ENCODE results near the gene FOXC2. TPM values are rescaled to one million over a fixed set of nuclear protein-coding genes. Genes with fewer than 3 reads are reported as not detected.

FOXC2 gene
- total and polyA plus RNA-seq, 9 donors: 0.13 to 2.0 (median 1.2) TPM

DNA sequence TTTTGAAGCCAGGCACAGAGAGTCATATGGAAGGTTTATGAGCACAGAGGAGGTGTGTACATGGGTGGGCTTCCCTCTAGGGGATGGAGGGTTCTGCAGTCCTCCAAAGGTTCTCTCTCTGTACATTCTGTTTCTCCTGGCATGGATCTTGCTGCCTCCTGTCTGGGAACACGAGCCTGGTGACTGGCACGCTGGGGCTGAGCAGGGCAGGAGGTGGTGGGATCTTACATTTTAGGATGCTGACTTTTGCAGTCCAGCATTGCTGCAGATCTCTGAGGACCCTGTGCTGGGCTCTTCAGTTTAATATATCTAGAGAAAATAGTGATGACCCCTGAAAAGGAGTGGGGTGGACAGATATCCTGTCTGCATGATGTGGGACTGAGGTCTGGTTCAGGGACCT lies 34.7 kb downstream of the FOXC2 start:
- no peak for DNase-seq
- Histone ChIP-seq H3K4me3 (ENCODE audit: low read length) (no peak overlapping the region), H3K4me1 (ENCODE audit: control insufficient read depth, insufficient read depth, low read length) (no peaks in the 10 kb centered on the region), H3K27me3 (ENCODE audit: control insufficient read depth, insufficient read depth, low read length) (peaks cover 32% of the 10 kb centered on the region), H3K36me3 (ENCODE audit: control insufficient read depth, insufficient read depth, low read length) (no peaks in the 10 kb centered on the region), H3K9me3 (replicated peaks; ENCODE audit: control insufficient read depth, low read depth, low read length) (no peaks in the 10 kb centered on the region), H3K27ac (ENCODE audit: low read length) (no peak overlapping the region)
- whole genome bisulfite sequencing (ENCODE audit: insufficient coverage): 85% methylated on average over 2 of the region's 2 CpGs

DNA sequence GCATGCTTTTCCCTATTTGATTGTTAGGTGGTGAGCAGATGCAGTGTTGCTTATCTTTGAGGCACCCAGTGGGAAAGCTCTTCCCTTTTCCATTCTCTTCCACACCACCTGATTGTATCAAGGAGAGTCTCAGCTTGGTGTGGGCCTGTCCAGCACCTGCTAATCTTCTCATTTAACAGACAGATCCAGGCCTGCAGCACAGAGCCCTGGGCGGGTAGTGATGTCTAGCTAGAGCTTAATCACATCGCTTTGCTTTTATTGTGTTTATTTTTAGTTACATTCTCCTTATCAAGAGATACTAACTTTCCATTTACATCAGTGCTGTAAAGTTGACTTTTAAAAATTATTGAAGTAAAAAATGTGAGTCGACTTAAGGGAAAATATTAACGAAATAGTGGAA lies 35.9 kb downstream of the FOXC2 start:
- no peak overlapping the region for H3K27ac ChIP-seq (ENCODE audit: low read length)
- no peaks in the 10 kb centered on the region for H3K4me1 ChIP-seq (ENCODE audit: control insufficient read depth, insufficient read depth, low read length)
- peaks cover 22% of the 10 kb centered on the region for H3K27me3 ChIP-seq (ENCODE audit: control insufficient read depth, insufficient read depth, low read length)
- H3K9me3 ChIP-seq (replicated peaks; ENCODE audit: control insufficient read depth, low read depth, low read length): no peaks in the 10 kb centered on the region
- WGBS (ENCODE audit: insufficient coverage): no CpG with 5 or more reads among the region's 4 CpGs
- no peak overlapping the region for H3K4me3 ChIP-seq (ENCODE audit: low read length)
- DNase-seq: no peak
- H3K36me3 ChIP-seq (ENCODE audit: control insufficient read depth, insufficient read depth, low read length): no peaks in the 10 kb centered on the region

DNA sequence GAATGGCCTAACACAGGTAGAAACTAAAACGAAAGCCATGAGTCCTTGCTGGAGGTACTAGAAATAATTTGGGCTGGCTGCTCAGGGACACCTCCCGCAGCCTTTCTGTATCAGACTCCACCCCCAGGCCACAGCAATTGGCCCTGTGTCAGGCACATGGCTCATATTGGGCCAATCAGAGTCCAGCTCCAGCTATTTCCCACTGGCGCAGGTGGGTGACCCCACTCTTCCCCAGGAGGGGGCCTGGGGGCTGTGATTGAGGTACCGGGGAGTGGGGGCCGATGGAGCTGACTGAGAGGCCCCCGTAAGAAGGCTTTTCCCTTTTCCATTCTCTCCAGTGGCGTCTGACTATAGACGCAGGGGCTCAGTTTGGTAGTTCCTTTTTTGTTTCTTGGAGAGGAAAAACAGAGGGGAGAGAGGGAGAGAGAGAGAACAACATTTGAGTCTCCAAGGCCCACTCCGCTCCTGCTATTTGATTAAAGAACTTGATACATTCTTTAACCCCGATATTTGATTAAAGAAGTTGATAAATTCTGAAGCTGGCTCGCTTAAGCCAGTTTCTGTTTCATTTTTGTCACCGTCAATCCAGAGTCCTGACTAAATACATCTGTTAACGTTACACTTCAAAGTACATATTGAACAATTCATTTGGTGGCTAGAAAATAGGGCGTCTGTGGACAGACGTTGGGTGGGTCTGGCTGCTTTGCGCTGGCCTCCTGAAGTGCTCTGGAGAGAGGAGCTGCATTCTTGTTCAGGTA lies 38.0 kb downstream of the FOXC2 start:
- H3K27me3 ChIP-seq (ENCODE audit: control insufficient read depth, insufficient read depth, low read length): peaks cover 9% of the 10 kb centered on the region
- 60% methylated on average over 5 of the region's 16 CpGs for WGBS (ENCODE audit: insufficient coverage)

DNA sequence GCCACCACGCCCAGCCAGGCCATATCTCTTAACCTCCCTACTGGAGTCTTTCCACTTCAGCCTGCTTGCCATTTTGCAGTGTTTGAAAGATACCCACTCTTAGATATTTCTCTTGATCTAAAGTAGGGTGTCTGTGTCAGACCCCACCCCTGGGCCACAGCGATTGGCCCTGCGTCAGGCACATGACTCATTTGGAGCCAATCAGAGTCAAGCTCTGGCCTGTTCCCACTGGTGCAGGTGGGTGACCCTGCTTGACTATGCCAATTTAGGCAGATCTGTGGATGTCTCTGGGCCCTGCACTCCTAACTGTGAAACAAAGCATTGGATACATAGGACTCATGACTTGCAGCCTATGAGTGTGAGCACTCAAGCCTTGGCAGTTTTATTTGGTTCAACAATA lies 39.3 kb downstream of the FOXC2 start:
- Histone ChIP-seq H3K4me1 (ENCODE audit: control insufficient read depth, insufficient read depth, low read length) (peaks cover 7% of the 10 kb centered on the region), H3K4me3 (ENCODE audit: low read length) (no peak overlapping the region), H3K36me3 (ENCODE audit: control insufficient read depth, insufficient read depth, low read length) (no peaks in the 10 kb centered on the region), H3K27me3 (ENCODE audit: control insufficient read depth, insufficient read depth, low read length) (peaks cover 13% of the 10 kb centered on the region), H3K9me3 (replicated peaks; ENCODE audit: control insufficient read depth, low read depth, low read length) (no peaks in the 10 kb centered on the region), H3K27ac (ENCODE audit: low read length) (no peak overlapping the region)
- DNase-seq: no peak
- 100% methylated on average over 2 of the region's 3 CpGs for WGBS (ENCODE audit: insufficient coverage)

More for the DNA sequence above, 38.0 kb downstream of the FOXC2 start:
- peaks cover 2% of the 10 kb centered on the region for H3K4me1 ChIP-seq (ENCODE audit: control insufficient read depth, insufficient read depth, low read length)
- no peaks in the 10 kb centered on the region for H3K36me3 ChIP-seq (ENCODE audit: control insufficient read depth, insufficient read depth, low read length)
- no peak overlapping the region for H3K27ac ChIP-seq (ENCODE audit: low read length)
- no peak overlapping the region for H3K4me3 ChIP-seq (ENCODE audit: low read length)
- no peaks in the 10 kb centered on the region for H3K9me3 ChIP-seq (replicated peaks; ENCODE audit: control insufficient read depth, low read depth, low read length)
- DNase-seq: no peak

DNA sequence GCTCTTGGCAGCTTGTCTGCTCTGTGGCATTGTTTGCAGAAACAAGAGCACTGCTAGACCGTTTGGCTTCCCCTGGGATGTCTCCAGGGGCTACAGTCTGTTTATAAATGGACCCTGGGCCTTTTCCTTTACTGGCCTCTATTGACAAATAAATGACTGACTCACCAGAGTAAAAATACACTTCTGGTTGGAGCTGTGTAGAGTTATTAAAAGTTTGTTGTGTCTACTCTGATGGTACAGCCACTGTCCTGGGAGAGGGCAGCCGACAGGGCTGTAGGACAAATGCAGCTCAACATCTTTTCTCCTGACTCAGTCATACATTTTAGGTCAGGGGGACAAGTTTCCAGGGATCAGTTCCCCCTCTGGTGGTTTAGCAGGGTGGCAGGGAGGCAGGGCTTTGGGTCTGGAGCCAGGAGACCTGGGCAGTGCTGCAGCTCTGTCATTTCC lies 41.7 kb downstream of the FOXC2 start:
- Histone ChIP-seq H3K9me3 (replicated peaks; ENCODE audit: control insufficient read depth, low read depth, low read length) (no peaks in the 10 kb centered on the region), H3K27ac (ENCODE audit: low read length) (no peak overlapping the region), H3K27me3 (ENCODE audit: control insufficient read depth, insufficient read depth, low read length) (peaks cover 15% of the 10 kb centered on the region), H3K4me1 (ENCODE audit: control insufficient read depth, insufficient read depth, low read length) (peaks cover 14% of the 10 kb centered on the region), H3K36me3 (ENCODE audit: control insufficient read depth, insufficient read depth, low read length) (no peaks in the 10 kb centered on the region), H3K4me3 (ENCODE audit: low read length) (no peak overlapping the region)
- DNase-seq: peak; percentile 29
- WGBS (ENCODE audit: insufficient coverage): 20% methylated on average over 1 of the region's 2 CpGs

DNA sequence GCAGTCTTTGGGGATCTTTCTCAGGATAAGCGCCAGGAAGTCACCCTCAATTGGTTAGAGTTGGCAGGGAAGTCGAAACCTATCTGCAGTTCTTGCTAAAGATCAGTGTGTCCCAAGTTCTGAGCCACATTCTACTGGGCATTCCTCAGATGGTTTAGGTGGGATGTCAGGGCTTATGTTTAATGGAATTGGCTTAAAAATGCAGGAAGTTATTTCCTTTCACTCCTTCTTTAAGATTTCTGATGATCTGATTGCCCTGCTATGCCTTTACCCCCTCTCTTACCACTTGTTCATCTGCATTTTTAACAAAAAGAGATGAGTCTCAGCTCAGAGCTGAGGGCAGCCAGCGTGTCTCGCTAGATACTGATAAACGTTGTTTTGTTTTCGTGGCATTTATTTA lies 42.5 kb downstream of the FOXC2 start:
- H3K27ac ChIP-seq (ENCODE audit: low read length): no peak overlapping the region
- 89% methylated on average over 1 of the region's 6 CpGs for WGBS (ENCODE audit: insufficient coverage)
- no peak overlapping the region for H3K4me3 ChIP-seq (ENCODE audit: low read length)
- no peaks in the 10 kb centered on the region for H3K36me3 ChIP-seq (ENCODE audit: control insufficient read depth, insufficient read depth, low read length)
- peaks cover 15% of the 10 kb centered on the region for H3K27me3 ChIP-seq (ENCODE audit: control insufficient read depth, insufficient read depth, low read length)
- no peak for DNase-seq
- peaks cover 14% of the 10 kb centered on the region for H3K4me1 ChIP-seq (ENCODE audit: control insufficient read depth, insufficient read depth, low read length)
- H3K9me3 ChIP-seq (replicated peaks; ENCODE audit: control insufficient read depth, low read depth, low read length): no peaks in the 10 kb centered on the region

DNA sequence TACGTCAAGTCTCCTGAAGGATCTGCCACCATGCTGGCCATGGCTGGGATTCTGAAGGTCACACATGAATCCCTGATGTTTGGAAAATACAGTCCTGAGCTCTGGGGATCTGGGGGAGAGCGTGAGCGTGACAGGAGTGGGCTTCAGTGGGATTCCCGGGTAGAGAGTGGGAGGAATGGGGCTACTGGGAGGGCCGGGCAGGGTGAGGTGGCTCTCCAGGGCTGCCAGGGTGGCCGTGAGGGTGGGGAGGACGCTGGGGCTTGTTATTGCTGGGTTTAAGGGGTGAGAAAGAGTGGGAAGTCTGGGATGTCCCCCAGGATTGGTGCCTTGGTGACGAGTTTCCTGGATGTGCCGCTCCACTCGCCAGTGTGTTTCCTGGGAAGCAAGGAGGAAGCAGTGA lies 43.0 kb downstream of the FOXC2 start:
- no peak for DNase-seq
- Histone ChIP-seq H3K27ac (ENCODE audit: low read length) (no peak overlapping the region), H3K9me3 (replicated peaks; ENCODE audit: control insufficient read depth, low read depth, low read length) (no peaks in the 10 kb centered on the region), H3K36me3 (ENCODE audit: control insufficient read depth, insufficient read depth, low read length) (no peaks in the 10 kb centered on the region), H3K4me3 (ENCODE audit: low read length) (no peak overlapping the region), H3K4me1 (ENCODE audit: control insufficient read depth, insufficient read depth, low read length) (peaks cover 14% of the 10 kb centered on the region), H3K27me3 (ENCODE audit: control insufficient read depth, insufficient read depth, low read length) (peaks cover 18% of the 10 kb centered on the region)
- 80% methylated on average over 7 of the region's 10 CpGs for WGBS (ENCODE audit: insufficient coverage)

DNA sequence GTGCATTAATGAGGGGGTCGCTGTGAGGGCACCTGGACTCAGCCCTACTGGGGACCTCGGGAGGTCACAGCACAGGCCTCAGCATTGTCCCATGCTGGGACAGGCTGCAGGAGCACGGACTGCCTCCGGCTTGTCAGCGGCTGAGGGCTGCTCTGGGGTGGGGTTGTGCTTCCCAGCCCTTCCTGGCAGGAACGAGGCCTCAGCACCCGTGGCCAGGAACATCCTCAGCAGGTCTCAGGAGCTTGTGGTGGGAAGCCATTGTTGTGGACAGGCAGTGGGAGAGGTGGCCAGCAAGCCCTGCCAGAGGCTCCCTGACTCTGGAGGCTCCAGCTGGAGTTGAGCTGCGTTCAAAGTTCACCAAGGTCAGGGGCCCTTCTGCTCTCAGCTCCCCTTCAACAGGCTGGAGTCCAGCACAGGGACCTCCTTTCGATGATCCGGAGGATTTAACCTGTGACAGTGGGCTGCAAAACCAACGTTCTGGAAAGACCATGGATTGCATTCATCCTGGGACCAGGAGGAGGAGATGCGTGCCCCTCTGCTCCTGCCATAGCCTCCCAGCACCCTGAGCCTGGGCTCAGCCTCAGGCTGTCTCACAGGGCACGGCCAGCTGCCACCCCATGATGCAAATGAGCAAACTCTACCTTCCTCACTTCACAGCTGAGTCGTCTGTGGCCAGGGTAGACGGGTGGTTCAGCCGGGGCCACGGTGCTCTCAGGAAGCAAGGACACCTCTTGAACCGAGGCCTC lies 44.3 kb downstream of the FOXC2 start:
- Histone ChIP-seq H3K36me3 (ENCODE audit: control insufficient read depth, insufficient read depth, low read length) (no peaks in the 10 kb centered on the region), H3K4me1 (ENCODE audit: control insufficient read depth, insufficient read depth, low read length) (peaks cover 14% of the 10 kb centered on the region), H3K27me3 (ENCODE audit: control insufficient read depth, insufficient read depth, low read length) (peaks cover 20% of the 10 kb centered on the region), H3K4me3 (ENCODE audit: low read length) (no peak overlapping the region), H3K27ac (ENCODE audit: low read length) (peak overlapping the region; percentile 55), H3K9me3 (replicated peaks; ENCODE audit: control insufficient read depth, low read depth, low read length) (no peaks in the 10 kb centered on the region)
- WGBS (ENCODE audit: insufficient coverage): 50% methylated on average over 16 of the region's 18 CpGs
- DNase-seq: peak; percentile 38

DNA sequence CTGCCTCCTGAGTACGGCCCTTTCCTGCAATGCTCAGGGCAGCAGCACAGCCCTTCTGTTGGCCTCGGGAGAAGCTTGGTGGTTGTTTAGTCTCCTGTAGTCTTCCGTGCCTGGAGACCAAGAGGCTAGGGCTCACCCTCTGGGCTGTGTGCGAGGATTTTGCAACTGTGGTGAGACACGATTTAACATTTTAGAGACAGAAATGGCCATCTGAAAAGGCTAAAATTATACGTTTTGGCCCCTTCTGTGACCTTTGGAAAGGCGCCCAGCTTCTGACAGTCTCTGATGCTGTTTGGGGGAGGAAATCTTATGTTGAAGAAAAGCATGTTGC lies 44.9 kb downstream of the FOXC2 start:
- Histone ChIP-seq H3K36me3 (ENCODE audit: control insufficient read depth, insufficient read depth, low read length) (no peaks in the 10 kb centered on the region), H3K4me1 (ENCODE audit: control insufficient read depth, insufficient read depth, low read length) (peaks cover 14% of the 10 kb centered on the region), H3K27me3 (ENCODE audit: control insufficient read depth, insufficient read depth, low read length) (peaks cover 21% of the 10 kb centered on the region), H3K9me3 (replicated peaks; ENCODE audit: control insufficient read depth, low read depth, low read length) (no peaks in the 10 kb centered on the region), H3K27ac (ENCODE audit: low read length) (peak overlapping the region; percentile 55), H3K4me3 (ENCODE audit: low read length) (no peak overlapping the region)
- WGBS (ENCODE audit: insufficient coverage): 44% methylated on average over 7 of the region's 7 CpGs
- peak; percentile 78 for DNase-seq

DNA sequence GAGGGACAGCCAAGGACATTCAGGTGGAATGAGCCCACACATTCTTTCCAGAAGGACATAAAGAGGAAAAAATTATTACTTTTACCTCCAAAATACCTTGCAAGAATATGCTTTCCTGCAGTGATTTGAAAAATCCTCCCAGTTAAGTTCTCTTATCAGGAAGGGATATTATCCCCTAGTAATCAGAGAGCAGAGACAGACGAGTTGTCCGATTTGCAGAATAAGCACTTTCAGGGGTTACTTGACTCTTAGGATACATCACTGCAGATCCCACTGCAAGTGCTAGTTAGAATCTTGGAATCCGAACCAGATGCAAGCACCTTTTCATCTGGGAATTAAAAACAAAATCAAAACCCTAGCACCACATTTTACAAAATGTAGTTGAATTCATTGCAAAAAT lies 45.3 kb downstream of the FOXC2 start:
- no CpG with 5 or more reads among the region's 3 CpGs for WGBS (ENCODE audit: insufficient coverage)
- no peak overlapping the region for H3K27ac ChIP-seq (ENCODE audit: low read length)
- no peak for DNase-seq

More for the DNA sequence above, 45.3 kb downstream of the FOXC2 start:
- H3K9me3 ChIP-seq (replicated peaks; ENCODE audit: control insufficient read depth, low read depth, low read length): no peaks in the 10 kb centered on the region
- H3K27me3 ChIP-seq (ENCODE audit: control insufficient read depth, insufficient read depth, low read length): peaks cover 22% of the 10 kb centered on the region
- no peak overlapping the region for H3K4me3 ChIP-seq (ENCODE audit: low read length)
- H3K4me1 ChIP-seq (ENCODE audit: control insufficient read depth, insufficient read depth, low read length): peaks cover 14% of the 10 kb centered on the region
- H3K36me3 ChIP-seq (ENCODE audit: control insufficient read depth, insufficient read depth, low read length): no peaks in the 10 kb centered on the region
